Upper lobe of left lung (tissue), 6 donors: Measurements from ENCODE around the gene ASIC1. TPM values are rescaled to one million over a fixed set of nuclear protein-coding genes. Genes with fewer than 3 reads are reported as not detected.

Experiments used
- ATAC-seq, 2 donors: fragments of 200-7000 bp; cut with Tn5 transposase; one replicate each; pipeline ENCODE4 v1.9.1; 2022; ENCODE audit warnings: mild to moderate bottlenecking in 2 of 2, moderate library complexity in 2 of 2; ENCODE audit not compliant: low FRiP score in 2 of 2
- DNase-seq, 2 donors: peaks; one replicate each; pipeline ENCODE4 v3.0.0-alpha.2; 2019 to 2020
- H3K27ac ChIP-seq, 4 donors: fragments of 200-600 bp; sonication (generic); one replicate each; pipeline ENCODE4 v1.5.1; 2016 to 2019
- H3K27me3 ChIP-seq, 4 donors: fragments of 200-600 bp; sonication (generic); one replicate each; pipeline ENCODE4 v1.5.1; 2017 to 2019
- H3K36me3 ChIP-seq, 4 donors: fragments of 200-600 bp; sonication (generic); one replicate each; pipeline ENCODE4 v1.5.1; 2016 to 2019
- H3K4me1 ChIP-seq, 4 donors: fragments of 200-600 bp; sonication (generic); one replicate each; pipeline ENCODE4 v1.5.1; 2018 to 2019
- H3K4me3 ChIP-seq, 4 donors: fragments of 200-600 bp; sonication (generic); one replicate each; pipeline ENCODE4 v1.5.1; 2017 to 2019; ENCODE audit warnings: mild to moderate bottlenecking in 2 of 4, moderate library complexity in 1 of 4
- H3K9me3 ChIP-seq, 4 donors: fragments of 200-600 bp; sonication (generic); one replicate each; pipeline ENCODE4 v1.5.1; 2018 to 2019
- CTCF ChIP-seq, 6 experiments: fragments of 450-650 bp in 4 of 6; fragments of 200-600 bp in 2 of 6; sonication (generic) in 2 of 6; IDR thresholded peaks; one replicate each; pipeline ENCODE4 v1.5.1; 2016 to 2019; ENCODE audit warnings: antibody characterized with exemption in 6 of 6
- EP300 ChIP-seq, 4 donors: sonication (generic); formaldehyde crosslinking; IDR thresholded peaks; one replicate each; pipeline ENCODE4 v1.5.1; 2017; ENCODE audit warnings: antibody characterized with exemption in 4 of 4, control low read depth in 2 of 4
- POLR2A ChIP-seq, 4 donors: fragments of 450-650 bp; IDR thresholded peaks; one replicate each; pipeline ENCODE4 v1.5.1; 2016 to 2017; ENCODE audit warnings: antibody characterized with exemption in 4 of 4, mild to moderate bottlenecking in 2 of 4
- POLR2AphosphoS5 ChIP-seq, 2 donors: sonication (generic); formaldehyde crosslinking; IDR thresholded peaks; one replicate each; pipeline ENCODE4 v1.5.1; 2017; ENCODE audit warnings: antibody characterized with exemption in 2 of 2
- WGBS, 2 donors: methylation state at CpG; one replicate each; pipeline ENCODE4 v1.1.5; 2017 to 2018; 5-methylcytosine and 5-hydroxymethylcytosine counted together
- total RNA-seq, 6 donors: library from RNA; depleted of rRNA in 4 of 6; stranded (reverse); fragments of >200 nt in 4 of 6; gene quantifications; one replicate each; pipeline versions ENCODE4 v1.1.0 to v1.2.1, GENCODE V29; 2016 to 2021
- donor health status: DM: no; HTN: no; CAD: no; lungs with moderate emphysema.
- donor health status: DM: no; HTN: yes; CAD: no; lungs with severe emphysema.

Gene ASIC1
- total RNA-seq, 6 donors from 2014 or later = 0.15 to 2.7 (median 1.1) TPM; not detected in 2

DNA sequence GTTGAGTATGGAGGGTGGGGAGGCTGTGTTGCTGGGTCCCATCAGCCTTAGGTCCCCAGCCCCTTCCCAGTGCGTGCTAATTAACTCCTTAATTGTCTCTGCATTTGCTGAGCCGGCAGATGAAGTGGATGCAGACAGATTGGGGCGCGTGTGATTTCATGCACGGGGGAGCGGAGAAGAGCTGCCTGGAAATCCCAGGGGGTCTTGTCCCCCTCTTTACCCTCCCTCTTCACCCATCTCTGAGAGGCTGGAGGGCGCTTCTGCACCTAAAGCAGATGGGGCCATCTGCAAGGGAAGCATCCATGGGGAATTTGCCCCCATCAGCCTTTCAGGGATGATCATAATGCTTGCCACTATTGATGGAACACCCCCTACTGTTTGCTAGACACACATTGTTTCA is 4.4 kb upstream of the ASIC1 start:
- peaks cover 0 to 12% (median 4%) of the 10 kb centered on the region in 4 donors for H3K27me3 ChIP-seq
- H3K9me3 ChIP-seq = no peaks in the 10 kb centered on the region
- H3K4me3 ChIP-seq = no peak overlapping the region
- TF ChIP-seq EP300 (IDR thresholded peaks at IDR 0.05) (no peak), CTCF (IDR thresholded peaks at IDR 0.05) (no peak), POLR2A (IDR thresholded peaks at IDR 0.05) (no peak), POLR2AphosphoS5 (IDR thresholded peaks at IDR 0.05) (no peak)
- no peak overlapping the region for H3K27ac ChIP-seq
- ATAC-seq (no peak), DNase-seq (no peak)
- H3K4me1 ChIP-seq = peaks cover 22 to 42% (median 41%) of the 10 kb centered on the region in 4 donors
- WGBS, 2 donors = 85 to 97% methylated on average over 7 of the region's 7 CpGs
- no peaks in the 10 kb centered on the region for H3K36me3 ChIP-seq

DNA sequence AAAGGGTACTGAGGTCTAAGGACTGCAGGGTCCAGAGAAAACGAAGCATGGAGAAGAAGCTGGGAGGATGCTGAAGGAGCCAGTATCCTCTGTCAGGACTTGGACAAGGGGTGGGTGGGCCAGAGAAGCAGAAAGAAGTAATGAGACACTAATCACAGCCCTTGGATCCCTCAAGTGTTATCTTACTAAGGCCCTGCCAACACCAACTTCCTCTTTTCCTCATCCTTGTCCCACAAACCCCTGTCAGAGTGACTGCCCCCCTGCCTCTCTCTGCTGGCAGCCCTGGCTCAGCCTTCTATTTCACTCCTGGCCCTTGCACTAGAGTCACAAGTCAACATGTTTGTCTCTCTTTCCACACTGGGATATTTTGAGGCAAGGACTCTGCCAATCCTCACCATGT is 3.8 kb upstream of the ASIC1 start:
- no peak for DNase-seq
- 67 to 75% methylated on average over 1 of the region's 1 CpG for WGBS, 2 donors
- H3K27me3 ChIP-seq = peaks cover 0 to 19% (median 6%) of the 10 kb centered on the region in 4 donors

DNA sequence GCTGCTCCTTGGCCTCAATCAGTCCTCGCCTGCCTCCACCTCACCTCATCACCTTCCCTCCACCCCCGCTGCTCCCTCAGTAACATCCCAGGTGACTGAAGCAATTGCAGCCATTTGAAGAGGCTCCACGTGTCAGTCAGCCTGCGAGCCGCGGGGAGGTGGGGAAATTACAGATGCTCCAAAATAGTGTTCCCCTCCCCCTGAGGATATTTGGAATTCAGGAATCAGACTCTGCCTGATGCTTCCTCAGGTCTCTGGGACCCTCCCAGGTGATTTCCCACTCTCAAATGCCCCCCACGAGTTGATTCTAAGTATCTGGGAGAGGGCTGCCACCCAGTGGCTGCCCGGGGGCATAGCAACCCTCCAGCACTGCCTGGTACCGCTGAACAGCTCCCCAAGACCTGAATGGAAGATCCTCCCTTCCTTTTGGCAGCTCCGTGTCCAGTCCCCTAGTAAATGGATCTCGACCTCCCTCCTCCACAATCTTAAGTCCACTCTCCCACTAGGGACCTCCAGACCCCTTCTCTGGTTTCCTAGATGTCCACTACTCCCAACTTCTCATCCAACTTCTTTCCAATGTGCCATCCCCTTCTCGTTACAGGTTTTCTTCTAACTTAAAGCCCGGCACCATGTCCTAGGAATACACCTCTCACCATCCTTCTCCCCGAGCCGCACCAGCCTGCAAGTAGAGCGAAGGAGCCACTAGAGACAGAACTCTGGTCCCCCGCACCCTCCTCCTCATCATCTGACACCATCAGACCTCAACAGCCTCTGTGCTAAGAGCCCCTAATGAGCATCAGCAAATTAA is 1.4 kb upstream of the ASIC1 start:
- ATAC-seq (peak; percentile 71), DNase-seq (peak; percentile 44 to 80)
- Histone ChIP-seq H3K4me1 (peaks cover 23 to 36% (median 29%) of the 10 kb centered on the region in 4 donors), H3K36me3 (no peaks in the 10 kb centered on the region), H3K27me3 (peaks cover 0 to 19% (median 6%) of the 10 kb centered on the region in 4 donors), H3K4me3 (no peak overlapping the region), H3K9me3 (no peaks in the 10 kb centered on the region), H3K27ac (no peak overlapping the region)
- TF ChIP-seq CTCF (IDR thresholded peaks at IDR 0.05) (peak; percentile 76 to 94 (median 90)), EP300 (IDR thresholded peaks at IDR 0.05) (no peak)
- 7 to 9% methylated on average over 15 to 17 of the region's 17 CpGs for WGBS, 2 donors

More for the DNA sequence above, 3.8 kb upstream of the ASIC1 start:
- TF ChIP-seq EP300 (IDR thresholded peaks at IDR 0.05) (no peak), CTCF (IDR thresholded peaks at IDR 0.05) (no peak), POLR2AphosphoS5 (IDR thresholded peaks at IDR 0.05) (no peak), POLR2A (IDR thresholded peaks at IDR 0.05) (no peak)
- H3K9me3 ChIP-seq = no peaks in the 10 kb centered on the region
- H3K4me1 ChIP-seq = peaks cover 25 to 45% (median 42%) of the 10 kb centered on the region in 4 donors
- H3K27ac ChIP-seq = no peak overlapping the region
- H3K36me3 ChIP-seq = no peaks in the 10 kb centered on the region
- no peak for ATAC-seq
- no peak overlapping the region for H3K4me3 ChIP-seq

DNA sequence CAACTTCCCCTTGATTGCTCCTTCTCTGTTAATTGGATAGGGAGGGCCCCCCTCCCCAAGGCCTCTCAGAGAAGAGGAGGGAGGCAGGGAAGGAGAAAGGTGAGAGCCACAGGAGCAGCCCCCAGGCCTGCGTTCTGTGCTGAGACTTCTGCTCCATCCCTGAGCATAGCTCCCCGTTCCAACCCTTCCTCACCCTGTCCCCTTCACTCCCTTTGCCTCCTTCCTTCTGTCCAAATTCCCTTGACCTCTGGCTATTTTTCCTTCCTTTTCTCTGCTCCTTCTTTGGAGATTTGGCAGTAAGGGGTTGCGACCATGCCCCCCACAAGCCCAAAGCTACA is 788 bp upstream of the ASIC1 start:
- no peak overlapping the region for H3K27ac ChIP-seq
- TF ChIP-seq CTCF (IDR thresholded peaks at IDR 0.05) (no peak), POLR2A (IDR thresholded peaks at IDR 0.05) (no peak), POLR2AphosphoS5 (IDR thresholded peaks at IDR 0.05) (no peak), EP300 (IDR thresholded peaks at IDR 0.05) (no peak)
- no peak for ATAC-seq
- peaks cover 22 to 31% (median 25%) of the 10 kb centered on the region in 4 donors for H3K4me1 ChIP-seq
- DNase-seq = no peak
- WGBS, 2 donors = 8 to 20% methylated on average over 3 of the region's 3 CpGs
- H3K4me3 ChIP-seq = peak overlapping the region in 2 of 4 donors; percentile 62 to 75
- no peaks in the 10 kb centered on the region for H3K9me3 ChIP-seq
- peaks cover 0 to 19% (median 6%) of the 10 kb centered on the region in 4 donors for H3K27me3 ChIP-seq
- no peaks in the 10 kb centered on the region for H3K36me3 ChIP-seq
